Fibroblast of gingiva (primary cell): ENCODE data around the gene SLC47A2.

Source experiments
- DNase-seq: peaks from one replicate; pipeline ENCODE4 v3.0.0-alpha.2; 2011; ENCODE audit warnings: low read depth

SLC47A2 gene

DNA sequence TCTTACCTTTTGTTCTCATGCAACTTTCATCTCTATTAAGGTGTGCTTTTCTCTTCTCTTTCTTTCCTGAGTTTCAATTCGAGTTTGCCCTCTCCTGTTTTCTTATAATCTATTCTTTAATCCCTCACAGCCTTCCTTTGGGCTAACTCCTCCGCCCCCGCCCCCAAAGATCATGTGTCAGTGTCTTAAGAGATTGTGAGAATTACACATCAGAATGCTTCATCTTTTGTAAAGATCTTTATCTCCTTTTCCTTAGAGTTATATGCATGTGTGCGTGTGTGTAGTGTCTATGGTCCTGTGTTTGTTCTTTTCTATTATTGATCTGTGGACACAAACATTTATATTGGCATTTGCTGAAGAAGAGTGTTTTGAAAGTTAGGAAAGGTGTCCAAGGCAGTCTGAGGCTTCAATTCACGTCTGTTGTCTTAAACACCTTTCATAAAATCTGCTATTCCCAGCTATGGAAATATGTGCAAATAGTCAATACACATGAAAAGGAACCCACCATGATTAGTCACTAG is 74.0 kb downstream of the SLC47A2 start:
- no peak for DNase-seq

DNA sequence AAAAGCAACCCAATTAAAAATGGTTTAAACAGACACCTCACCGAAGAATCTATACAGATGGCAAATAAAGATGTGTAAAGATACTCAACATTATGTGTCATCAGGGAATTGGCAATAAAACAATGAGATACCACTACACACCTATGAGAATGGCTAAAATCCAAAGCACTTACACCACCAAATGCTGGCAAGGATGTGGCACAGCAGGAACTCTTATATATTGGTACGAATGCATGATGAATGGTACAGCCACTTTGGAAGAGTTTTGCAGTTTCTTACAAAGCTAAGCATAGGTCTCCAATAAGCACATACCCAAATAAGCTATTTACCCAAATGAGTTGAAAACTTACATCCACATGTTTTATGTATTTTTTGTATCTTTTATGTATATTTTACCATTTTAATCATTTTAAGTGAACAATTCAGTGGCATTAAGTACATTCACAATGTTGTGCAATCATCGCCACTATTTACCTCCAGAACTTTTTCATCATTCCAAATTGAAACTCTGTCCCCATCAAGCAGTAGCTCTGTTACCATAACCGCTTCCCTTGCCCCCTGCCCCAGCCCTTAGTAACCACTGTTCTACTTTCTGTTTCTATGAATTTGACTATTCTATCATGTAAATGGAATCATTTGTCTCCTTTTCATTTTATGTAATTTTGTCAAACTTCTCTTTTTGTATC is 74.6 kb downstream of the SLC47A2 start:
- no peak for DNase-seq

DNA sequence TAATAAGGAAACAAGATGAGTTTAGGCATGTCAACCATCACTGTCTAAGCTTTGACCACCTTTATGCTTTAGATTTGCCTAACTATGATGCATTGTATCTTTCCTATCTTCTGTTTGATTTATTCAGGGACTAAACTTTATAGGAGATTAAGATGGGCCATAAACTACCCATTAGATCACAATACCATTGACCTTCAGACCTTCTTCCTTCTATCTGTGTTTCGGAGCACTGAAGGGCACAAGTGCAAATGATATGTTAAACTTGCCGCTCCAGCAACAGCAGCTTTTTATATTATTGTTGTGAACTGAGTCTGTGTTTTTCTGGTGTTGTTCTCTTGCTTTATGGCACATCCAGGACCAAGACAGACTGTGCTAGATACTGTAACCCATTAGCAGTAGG is 84.5 kb downstream of the SLC47A2 start:
- no peak for DNase-seq

DNA sequence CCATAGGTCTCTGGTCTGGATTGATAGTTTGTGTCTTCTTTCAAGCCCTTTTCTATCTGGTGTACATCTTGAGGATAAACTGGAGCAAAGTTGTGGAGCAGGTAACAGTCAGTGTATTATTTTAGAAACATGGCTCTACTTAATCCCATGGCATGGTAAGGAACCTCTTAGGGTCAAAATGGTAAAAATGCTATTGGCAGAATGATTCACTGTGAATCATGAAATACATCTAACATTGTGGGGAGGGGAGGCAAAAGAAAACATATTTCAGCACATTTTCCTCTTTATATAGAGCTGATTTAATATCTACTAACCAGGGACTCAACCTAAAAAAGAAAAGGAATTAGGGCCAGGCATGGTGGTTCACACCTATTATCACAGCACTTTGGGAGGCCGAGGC is 85.7 kb downstream of the SLC47A2 start:
- DNase-seq: no peak

DNA sequence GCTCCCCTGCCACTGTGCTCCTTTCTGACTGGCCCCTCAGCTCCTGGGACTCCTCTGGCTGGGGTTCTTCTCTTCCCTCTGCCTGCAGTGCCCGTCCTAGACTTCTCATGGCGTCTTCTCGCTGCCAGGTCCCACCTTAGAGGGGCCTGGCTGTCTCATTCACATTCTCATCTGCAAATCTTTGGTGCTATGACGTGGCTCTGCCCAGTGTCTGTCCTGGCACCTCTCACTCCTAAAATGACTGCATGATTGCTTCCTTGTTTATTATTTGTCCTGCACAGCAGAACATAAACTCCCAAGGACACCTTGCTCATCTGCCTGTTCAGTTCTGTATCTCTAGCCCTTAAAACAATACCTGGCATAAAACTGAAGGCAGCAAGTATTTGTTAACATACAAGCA is 86.3 kb downstream of the SLC47A2 start:
- DNase-seq: no peak

DNA sequence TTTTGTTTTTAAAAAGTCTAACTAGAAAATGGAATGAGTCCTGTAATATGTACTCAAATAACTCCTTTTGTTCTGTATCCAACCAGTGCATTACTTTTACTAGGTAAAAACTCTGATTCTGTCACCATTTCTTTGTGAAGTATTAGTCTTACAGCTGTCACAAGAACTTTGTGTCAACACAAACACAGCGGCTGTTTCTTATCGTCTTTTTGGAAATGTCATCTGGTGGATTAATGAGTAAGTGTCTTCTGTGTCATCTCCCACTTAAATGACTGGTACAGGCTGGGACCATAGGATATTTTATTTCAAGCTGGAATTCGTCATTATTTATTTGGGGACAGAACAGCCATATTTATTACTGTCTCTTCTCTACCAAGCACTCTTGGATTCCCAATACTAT is 86.9 kb downstream of the SLC47A2 start:
- no peak for DNase-seq
